ENCODE measurements around the gene TAS1R2.
A peak's percentile ranks its signal among the peaks of the same experiment; 100 is the strongest.
"Not testable (repeated sequence)": the region's sequence is repeated elsewhere in the genome, so short reads cannot be mapped to it uniquely, and the experiment has no call there.

Gene TAS1R2

GRCh38 chr1:18868354-18868753, 8.9 kb upstream of the TAS1R2 start:
- no peak for DNase-seq

- DNase-seq = no peak
These were observed 7.4 kb upstream of the TAS1R2 start for GRCh38 chr1:18866846-18867245.

GRCh38 chr1:18866314-18866713, 6.9 kb upstream of the TAS1R2 start:
- DNase-seq = no peak

- DNase-seq = no peak
These were observed 5.7 kb upstream of the TAS1R2 start for GRCh38 chr1:18865176-18865575.

DNA sequence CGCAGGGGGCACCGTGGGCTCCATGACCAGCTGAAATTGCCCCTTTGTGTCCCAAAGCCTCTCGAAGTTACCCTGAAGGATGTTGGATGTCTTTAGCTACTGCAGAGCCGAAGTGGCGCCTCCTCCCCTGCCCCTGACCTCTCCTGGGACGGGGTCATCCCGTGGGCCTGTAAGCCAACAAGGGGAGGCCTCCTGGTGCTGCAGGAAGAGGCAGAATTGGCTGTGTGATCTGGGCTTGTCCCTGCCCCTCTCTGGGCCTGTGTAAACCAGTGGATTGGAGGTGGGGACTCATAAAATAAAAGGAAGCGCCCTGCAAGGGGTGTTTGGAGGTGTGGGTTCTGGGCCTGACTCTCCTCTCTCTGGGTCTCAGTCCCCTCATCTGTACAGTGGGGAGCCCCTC, 2.1 kb upstream of the TAS1R2 start:
- no peak for DNase-seq

DNA sequence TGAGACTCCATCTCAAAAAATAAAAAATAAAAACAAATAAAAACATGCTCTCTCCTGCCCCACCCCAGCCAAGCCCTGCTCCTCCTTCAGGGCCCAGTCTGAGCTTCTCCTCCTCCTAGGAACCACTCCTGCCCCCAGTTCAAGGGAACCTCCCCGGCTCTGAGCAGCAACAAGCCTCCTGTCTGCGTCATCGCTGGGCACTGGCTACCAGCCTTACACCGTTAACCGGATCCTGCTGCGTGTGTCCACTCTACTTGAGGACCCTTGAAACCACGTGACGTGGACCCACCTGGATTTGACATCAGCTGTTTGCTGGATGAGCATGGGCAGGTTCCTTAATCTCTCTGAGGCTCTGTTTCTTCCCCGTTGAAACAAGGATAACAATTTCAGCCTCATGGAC, 1.6 kb upstream of the TAS1R2 start:
- peak; percentile 41 for DNase-seq

DNA sequence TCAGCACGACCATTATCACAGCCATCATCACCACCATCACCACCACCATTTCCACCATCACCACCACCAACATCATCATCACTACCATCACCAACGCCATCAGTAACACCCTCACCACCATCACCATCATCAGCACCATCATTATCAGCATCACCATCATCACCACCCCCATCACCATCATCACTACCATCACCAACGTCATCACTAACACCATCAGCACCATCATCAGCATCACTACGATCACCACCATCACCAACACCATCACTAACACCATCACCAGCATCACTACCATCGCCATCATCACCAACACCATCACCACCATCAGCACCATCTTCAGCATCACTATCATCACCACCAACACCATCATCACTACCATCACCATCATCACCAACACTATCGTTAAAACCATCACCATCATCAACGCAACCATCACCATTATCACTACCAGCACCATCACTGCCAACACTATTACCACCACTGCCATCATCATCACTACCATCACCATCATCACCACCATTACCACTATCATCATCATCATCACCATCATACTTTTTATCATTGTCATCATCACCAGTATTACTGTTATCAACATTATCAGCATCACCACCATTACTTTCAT, 1.3 kb downstream of the TAS1R2 start:
- DNase-seq = no peak

DNA sequence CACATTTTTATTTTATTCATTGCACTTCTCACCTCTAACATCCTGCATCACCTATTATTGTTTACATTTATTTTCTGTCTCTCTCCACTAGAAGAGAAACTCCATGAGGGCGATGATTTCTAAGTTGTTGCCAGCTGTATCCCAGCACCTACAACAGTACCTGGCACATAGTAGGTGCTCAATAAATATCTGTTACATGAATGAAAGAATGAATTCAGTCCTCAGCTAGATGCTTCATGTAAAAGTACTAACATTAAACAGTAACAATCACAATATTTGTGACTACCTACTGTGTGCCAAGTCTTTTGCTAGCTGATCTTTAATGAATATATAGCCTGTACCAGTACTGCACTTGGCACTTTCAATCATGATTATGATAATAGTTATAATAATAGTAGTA, 3.0 kb downstream of the TAS1R2 start:
- DNase-seq = no peak

- no peak for DNase-seq
These were observed 3.9 kb downstream of the TAS1R2 start for GRCh38 chr1:18855573-18855972.

- DNase-seq = no peak
These were observed 5.0 kb downstream of the TAS1R2 start for GRCh38 chr1:18854331-18855025.

DNA sequence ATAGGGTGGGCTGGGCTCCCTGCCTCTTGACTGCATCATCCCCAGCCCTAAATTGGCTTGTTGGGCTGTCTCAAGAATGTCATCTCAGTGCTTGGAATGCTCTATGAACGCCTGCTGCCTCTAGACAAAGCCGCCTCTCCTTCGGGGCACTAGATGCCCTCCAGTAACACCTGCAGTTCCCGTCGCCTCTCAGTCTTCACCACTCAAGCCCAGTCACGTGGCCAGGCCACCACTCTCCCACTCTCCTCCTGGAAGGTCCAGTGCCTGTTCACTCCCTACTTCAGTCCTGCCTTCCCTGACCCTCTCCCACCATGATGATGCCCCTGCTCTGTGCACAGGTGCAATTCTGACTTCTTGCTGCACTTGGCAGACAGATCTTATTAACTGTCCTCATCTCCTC, 7.0 kb downstream of the TAS1R2 start:
- no peak for DNase-seq

DNA sequence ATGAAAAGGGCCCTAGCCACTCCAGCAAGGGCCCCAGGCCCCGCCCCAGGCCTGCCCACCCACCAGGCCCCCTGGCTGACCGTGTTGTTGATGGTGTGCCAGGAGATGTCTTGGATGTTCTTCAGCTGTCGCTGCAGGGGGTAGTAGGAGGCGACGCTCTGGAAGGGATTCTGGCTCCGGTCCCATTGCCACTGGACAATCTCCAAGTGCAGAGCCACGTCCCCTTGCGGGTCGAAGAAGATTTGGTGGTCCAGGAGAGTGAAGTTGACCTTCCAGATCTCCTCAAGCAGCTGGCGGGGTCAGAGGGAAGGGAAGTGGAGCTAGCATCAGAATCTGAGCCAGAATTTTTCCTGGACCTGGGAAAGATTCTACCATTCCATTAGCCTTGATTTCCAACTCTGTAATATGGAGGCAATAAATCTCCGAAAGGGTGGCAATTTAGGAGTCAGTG, 10.2 kb downstream of the TAS1R2 start:
- no peak for DNase-seq

DNA sequence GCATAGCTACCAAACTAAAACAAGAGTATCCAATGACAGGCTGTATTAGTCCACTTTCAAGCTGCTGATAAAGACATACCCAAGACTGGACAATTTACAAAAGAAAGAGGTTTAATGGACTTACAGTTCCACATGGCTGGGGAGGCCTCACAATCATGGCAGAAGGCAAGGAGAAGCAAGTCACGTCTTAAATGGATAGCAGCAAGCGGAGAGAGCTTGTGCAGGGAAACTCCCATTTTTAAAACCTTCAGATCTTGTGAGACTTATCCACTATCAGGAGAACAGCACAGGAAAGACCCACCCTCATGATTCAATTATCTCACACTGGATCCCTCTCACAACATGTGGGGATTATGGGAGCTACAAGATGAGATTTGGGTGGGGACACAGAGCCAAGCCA, 11.7 kb downstream of the TAS1R2 start:
- DNase-seq = not testable (repeated sequence)

DNA sequence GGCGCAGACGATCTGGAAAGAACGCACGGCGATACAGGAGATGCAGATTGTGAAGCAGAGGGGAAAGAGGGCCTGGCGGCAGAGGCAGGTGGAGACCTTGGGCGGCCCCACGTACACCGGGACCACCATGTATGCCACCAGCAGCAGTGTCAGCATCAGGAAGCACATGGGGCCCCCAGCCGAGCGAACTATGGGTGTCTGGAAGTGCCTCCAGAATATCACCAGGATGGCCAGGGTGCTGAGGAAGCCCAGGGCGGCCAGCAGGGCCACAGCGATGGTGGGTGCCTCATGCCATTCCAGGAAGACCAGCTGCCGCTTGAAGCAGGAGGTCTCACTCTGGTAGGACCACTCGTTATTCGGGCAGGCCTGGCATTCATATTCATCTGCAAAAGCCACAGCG, 19.3 kb downstream of the TAS1R2 start:
- DNase-seq = no peak

DNA sequence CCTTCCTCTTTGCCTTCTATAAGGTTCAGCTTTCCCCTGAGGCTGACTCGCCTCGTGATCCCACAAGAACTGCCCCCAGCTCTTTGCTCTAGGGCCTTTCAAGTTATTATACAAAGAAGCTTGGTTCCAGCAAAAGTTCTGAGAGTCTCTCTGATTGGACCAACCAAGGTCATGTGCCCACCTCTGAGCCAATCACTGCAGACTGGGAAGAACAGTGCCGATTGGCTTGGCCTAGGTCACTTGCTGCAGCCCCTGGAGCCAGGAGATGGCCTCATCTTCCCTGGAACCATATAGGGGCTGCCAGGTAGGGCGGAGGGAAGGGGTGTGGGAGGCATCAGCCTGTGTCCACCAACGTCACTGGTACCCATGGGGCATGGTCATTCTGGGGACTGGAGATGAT, 22.8 kb downstream of the TAS1R2 start:
- DNase-seq = no peak

DNA sequence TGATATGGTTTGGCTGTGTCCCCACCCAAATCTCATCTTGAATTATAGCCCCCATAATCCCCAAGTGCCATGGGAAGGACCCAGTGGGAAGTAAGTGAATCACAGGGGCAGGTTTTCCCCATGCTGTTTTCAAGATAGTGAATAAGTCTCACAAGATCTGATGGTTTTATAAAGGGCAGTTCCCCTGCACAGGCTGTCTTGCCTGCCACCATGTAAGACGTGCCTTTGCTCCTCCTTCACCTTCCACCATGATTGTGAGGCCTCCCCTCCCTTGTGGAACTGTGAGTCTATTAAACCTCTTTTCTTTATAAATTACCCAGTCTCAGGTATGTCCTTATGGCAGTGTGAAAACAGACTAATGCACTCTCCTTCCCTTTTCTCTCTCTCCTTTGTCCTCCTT, 27.1 kb downstream of the TAS1R2 start:
- DNase-seq = not testable (repeated sequence)

- DNase-seq = no peak
These were observed 27.8 kb downstream of the TAS1R2 start for GRCh38 chr1:18831656-18832055.

- DNase-seq = no peak
These were observed 28.9 kb downstream of the TAS1R2 start for GRCh38 chr1:18830596-18830995.

DNA sequence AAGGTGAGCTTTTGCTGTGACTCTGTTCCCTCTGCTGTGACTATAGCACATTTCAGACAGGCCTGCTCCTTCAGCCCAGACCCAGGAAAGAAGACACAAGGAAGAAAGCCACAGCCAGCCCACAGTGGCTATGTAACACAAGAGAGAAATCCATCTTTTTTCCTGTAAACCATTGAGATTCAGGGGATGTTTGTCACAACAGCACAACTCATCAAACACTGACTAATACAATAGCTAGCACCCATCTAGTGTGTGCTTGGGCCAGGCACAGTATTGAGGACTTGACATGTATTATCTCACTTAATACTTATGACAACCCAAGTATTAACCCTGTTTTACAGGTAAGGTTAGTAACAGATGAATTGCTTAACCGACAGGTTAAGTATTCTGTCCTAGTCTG, 29.8 kb downstream of the TAS1R2 start:
- DNase-seq = no peak

- no peak for DNase-seq
These were observed 31.2 kb downstream of the TAS1R2 start for GRCh38 chr1:18828224-18828623.

- DNase-seq = no peak
These were observed 36.0 kb downstream of the TAS1R2 start for GRCh38 chr1:18823438-18823837.

DNA sequence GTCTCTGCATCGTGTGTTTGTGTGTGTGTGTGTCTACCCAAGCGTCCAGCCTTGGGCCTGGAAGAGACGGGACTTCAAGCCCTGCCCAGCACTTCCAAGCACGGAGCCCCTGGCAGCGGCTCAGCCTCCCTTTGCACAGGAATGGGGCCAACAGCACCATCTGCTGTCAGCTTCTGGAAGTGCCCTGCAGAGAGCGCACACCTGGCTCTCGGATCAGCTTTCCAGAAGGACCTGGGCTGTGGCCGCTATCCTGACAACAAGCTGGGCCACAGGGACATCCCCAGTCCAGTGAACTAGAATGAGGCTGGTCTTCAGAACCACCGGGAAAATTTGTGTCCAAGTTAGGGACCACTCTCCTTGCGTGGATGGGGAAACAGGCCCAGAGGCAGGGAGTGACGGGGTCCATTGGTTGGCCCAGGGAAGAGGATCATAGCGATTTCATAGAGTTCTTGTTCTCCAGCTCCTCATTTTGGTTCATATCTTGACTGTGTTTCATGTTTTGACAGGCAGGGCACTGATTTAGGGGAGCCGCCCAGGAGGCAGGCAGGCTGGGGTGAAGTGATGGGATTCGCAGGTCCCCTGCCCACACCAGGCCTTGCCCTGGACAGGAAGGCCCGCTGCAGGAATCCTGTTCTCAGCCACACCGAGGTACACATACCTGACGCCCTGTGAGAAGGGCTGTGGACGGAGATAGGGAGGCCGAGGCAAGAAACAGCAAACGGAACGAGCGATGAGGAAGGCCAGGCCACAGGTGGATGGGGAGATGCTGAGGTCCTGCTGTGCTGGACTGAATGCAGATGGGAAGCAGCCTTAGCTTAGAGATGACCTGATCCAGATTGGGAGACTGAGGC, 38.4 kb downstream of the TAS1R2 start:
- peak; percentile 58 for DNase-seq

DNA sequence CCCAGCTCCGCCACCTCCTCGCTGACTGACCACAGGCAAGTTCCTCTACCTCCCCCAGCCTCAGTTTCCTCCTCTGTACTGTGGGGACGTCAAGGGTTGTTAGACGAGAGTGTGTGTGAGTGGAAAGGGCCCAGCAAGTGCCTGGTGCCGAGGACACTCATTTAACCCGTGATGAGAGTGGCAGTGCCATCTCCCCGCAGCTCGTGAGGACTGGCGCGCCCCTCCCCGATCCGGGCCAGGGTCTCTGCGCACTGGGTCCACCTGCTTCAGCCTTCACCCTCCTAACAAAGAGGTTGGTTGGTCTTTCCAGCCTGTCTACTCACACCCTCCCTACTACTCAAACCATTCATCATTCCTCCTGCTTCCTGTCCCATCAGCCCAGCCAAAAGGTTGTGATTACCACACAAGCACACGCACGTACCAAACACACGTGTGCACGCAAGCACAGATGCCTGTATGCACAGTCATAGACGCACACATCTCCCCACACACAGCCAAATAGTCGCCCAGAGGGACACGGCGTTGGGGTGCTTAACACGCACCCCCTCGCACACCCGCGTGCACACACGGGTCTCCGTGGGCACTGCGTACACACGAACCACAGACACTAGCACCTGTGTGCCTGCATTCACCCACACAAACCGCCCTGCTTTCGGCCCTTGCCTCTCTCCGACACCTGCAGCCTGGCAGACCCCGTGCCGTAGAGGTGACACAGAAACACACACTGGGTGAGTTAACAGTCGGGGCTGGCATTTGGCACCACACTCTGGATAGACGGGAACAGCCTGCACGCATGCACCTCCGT, 39.3 kb downstream of the TAS1R2 start:
- no peak for DNase-seq
